H9 (cell line): ENCODE data around the gene RNF175. TPM values are rescaled to one million over a fixed set of nuclear protein-coding genes. Genes with fewer than 3 reads are reported as not detected.

Source experiments
- DNase-seq: peaks from one replicate; pipeline ENCODE4 v3.0.0-alpha.2; 2017
- H2AFZ ChIP-seq: one replicate; pipeline ENCODE4 v1.6.1; 2013; ENCODE audit warnings: mild to moderate bottlenecking, low read length, control low read depth, moderate library complexity
- H2AK5ac ChIP-seq: 2 replicates; pipeline ENCODE4 v1.6.1; 2013; ENCODE audit warnings: low read length, control low read depth, mixed read lengths; ENCODE audit not compliant: insufficient read length
- H2BK120ac ChIP-seq: one replicate; pipeline ENCODE4 v1.6.1; 2013; ENCODE audit warnings: low read depth, mild to moderate bottlenecking, low read length, control low read depth, inconsistent platforms; ENCODE audit not compliant: poor library complexity, severe bottlenecking
- H2BK12ac ChIP-seq: 2 replicates; pipeline ENCODE4 v1.6.1; 2013; ENCODE audit warnings: low read length, control low read depth, mixed read lengths, low read depth; ENCODE audit not compliant: insufficient read length
- H2BK15ac ChIP-seq: 2 replicates; pipeline ENCODE4 v1.6.1; 2013; ENCODE audit warnings: low read depth, low read length, control low read depth
- H2BK20ac ChIP-seq: one replicate; pipeline ENCODE4 v1.6.1; 2013; ENCODE audit warnings: low read depth, mild to moderate bottlenecking, low read length, control low read depth, inconsistent platforms; ENCODE audit not compliant: poor library complexity, severe bottlenecking
- H2BK5ac ChIP-seq: 2 replicates; pipeline ENCODE4 v1.6.1; 2013; ENCODE audit warnings: low read length, control low read depth, mixed read lengths; ENCODE audit not compliant: insufficient read length
- H3K14ac ChIP-seq: 2 replicates; pipeline ENCODE4 v1.6.1; 2013; ENCODE audit warnings: low read length, control low read depth; ENCODE audit not compliant: insufficient read depth
- H3K18ac ChIP-seq: 2 replicates; pipeline ENCODE4 v1.6.1; 2013; ENCODE audit warnings: low read depth, mild to moderate bottlenecking, mixed read lengths, low read length, control low read depth; ENCODE audit not compliant: insufficient read length
- H3K23ac ChIP-seq: 2 replicates; pipeline ENCODE4 v1.6.1; 2013; ENCODE audit warnings: low read length, control low read depth, mixed read lengths, low read depth; ENCODE audit not compliant: insufficient read length
- H3K23me2 ChIP-seq: 2 replicates; pipeline ENCODE4 v1.6.1; 2013; ENCODE audit warnings: low read depth, mild to moderate bottlenecking, mixed read lengths, low read length, control low read depth; ENCODE audit not compliant: insufficient read length, poor library complexity, severe bottlenecking
- H3K27ac ChIP-seq: 2 replicates; pipeline ENCODE4 v1.5.1; 2013; ENCODE audit warnings: low read length, control low read depth, mixed read lengths, low read depth; ENCODE audit not compliant: insufficient read length
- H3K27me3 ChIP-seq: 2 replicates; pipeline ENCODE4 v1.6.1; 2013; ENCODE audit warnings: low read length, control low read depth, inconsistent platforms; ENCODE audit not compliant: insufficient read depth
- H3K4ac ChIP-seq: 2 replicates; pipeline ENCODE4 v1.6.1; 2013; ENCODE audit warnings: low read depth, mild to moderate bottlenecking, control low read depth, inconsistent platforms, low read length, moderate library complexity
- H3K4me1 ChIP-seq: 2 replicates; pipeline ENCODE4 v1.6.1; 2013; ENCODE audit warnings: low read length, control low read depth, inconsistent platforms; ENCODE audit not compliant: insufficient read depth
- H3K4me2 ChIP-seq: 2 replicates; pipeline ENCODE4 v1.6.1; 2013; ENCODE audit warnings: low read length, control low read depth, mixed read lengths; ENCODE audit not compliant: insufficient read length, insufficient read depth
- H3K56ac ChIP-seq: 2 replicates; pipeline ENCODE4 v1.6.1; 2013; ENCODE audit warnings: low read depth, mild to moderate bottlenecking, mixed read lengths, low read length, control low read depth; ENCODE audit not compliant: insufficient read length
- H3K79me1 ChIP-seq: 2 replicates; pipeline ENCODE4 v1.6.1; 2013; ENCODE audit warnings: low read depth, mild to moderate bottlenecking, moderate library complexity, low read length, control low read depth, inconsistent platforms; ENCODE audit not compliant: insufficient read depth, poor library complexity, severe bottlenecking
- H3K79me2 ChIP-seq: 2 replicates; pipeline ENCODE4 v1.6.1; 2013; ENCODE audit warnings: low read length, control low read depth, inconsistent platforms; ENCODE audit not compliant: insufficient read depth
- H3K9ac ChIP-seq: 2 replicates; pipeline ENCODE4 v1.6.1; 2013; ENCODE audit warnings: low read length, control low read depth, mixed read lengths; ENCODE audit not compliant: insufficient read length; ENCODE audit errors: extremely low read depth
- H3K9me3 ChIP-seq: one replicate; pipeline ENCODE4 v1.6.1; 2013; ENCODE audit warnings: low read depth, low read length, inconsistent platforms; ENCODE audit not compliant: control insufficient read depth
- H3T11ph ChIP-seq: one replicate; pipeline ENCODE4 v1.6.1; 2013; ENCODE audit warnings: mild to moderate bottlenecking, low read length, control low read depth, inconsistent platforms
- H4K20me1 ChIP-seq: one replicate; pipeline ENCODE4 v1.6.1; 2013; ENCODE audit not compliant: control insufficient read depth, insufficient read length, insufficient read depth
- H4K5ac ChIP-seq: 2 replicates; pipeline ENCODE4 v1.6.1; 2013; ENCODE audit warnings: low read depth, mild to moderate bottlenecking, mixed read lengths, low read length, control low read depth; ENCODE audit not compliant: insufficient read length
- H4K8ac ChIP-seq: replicated peaks from 2 replicates; pipeline ENCODE4 v1.6.1; 2013; ENCODE audit warnings: low read length, control low read depth, mixed read lengths, low read depth; ENCODE audit not compliant: insufficient read length
- H4K91ac ChIP-seq: 2 replicates; pipeline ENCODE4 v1.6.1; 2013; ENCODE audit warnings: low read depth, mild to moderate bottlenecking, moderate library complexity, mixed read lengths, low read length, control low read depth; ENCODE audit not compliant: insufficient read length
- H3K27ac Mint-ChIP-seq, 3 experiments: 2 replicates in 2 of 3; 3 replicates in 1 of 3; pipeline ENCODE4 v1.8.0; 2020 to 2021; ENCODE audit warnings: mixed read lengths in 3 of 3, mild to moderate bottlenecking in 1 of 3, moderate library complexity in 1 of 3
- H3K27me3 Mint-ChIP-seq: 2 replicates; pipeline ENCODE4 v1.8.0; 2021; ENCODE audit warnings: low read depth, mild to moderate bottlenecking, moderate library complexity, mixed read lengths
- H3K36me3 Mint-ChIP-seq, 3 experiments: 2 replicates in 2 of 3; 3 replicates in 1 of 3; pipeline ENCODE4 v1.8.0; 2020 to 2021; ENCODE audit warnings: low read depth in 3 of 3, mixed read lengths in 3 of 3; ENCODE audit not compliant: insufficient read depth in 1 of 3
- H3K4me1 Mint-ChIP-seq, 2 experiments: 2 replicates each; pipeline ENCODE4 v1.8.0; 2020; ENCODE audit warnings: mixed read lengths in 2 of 2
- H3K4me3 Mint-ChIP-seq, 2 experiments: 2 replicates in 1 of 2; 3 replicates in 1 of 2; pipeline ENCODE4 v1.8.0; 2020 to 2021; ENCODE audit warnings: mild to moderate bottlenecking in 2 of 2, mixed read lengths in 2 of 2, moderate library complexity in 1 of 2
- H3K9me3 Mint-ChIP-seq, 2 experiments: 2 replicates in 1 of 2; 3 replicates in 1 of 2; pipeline ENCODE4 v1.8.0; 2020; ENCODE audit warnings: mild to moderate bottlenecking in 2 of 2, mixed read lengths in 2 of 2, moderate library complexity in 1 of 2
- WGBS: extraction: QIAGEN DNeasy Blood & Tissue Kit; methylation state at CpG from one replicate; pipeline ENCODE4 v1.1.7; 2013; ENCODE audit warnings: missing lambda C conversion rate, low lambda C conversion rate, mixed read lengths; ENCODE audit not compliant: insufficient read length; ENCODE audit errors: extremely low coverage; 5-methylcytosine and 5-hydroxymethylcytosine counted together
- total RNA-seq: library from RNA; stranded (reverse); gene quantifications from 2 replicates; pipeline ENCODE4 v1.2.1, GENCODE V29; 2021
- TF ChIP-seq, protein P1 (sequence below): fragments of 200-600 bp; sonication (generic); conservative IDR thresholded peaks from 3 replicates; pipeline ENCODE4 v1.8.0; 2021; ENCODE audit warnings: antibody characterized with exemption, mild to moderate bottlenecking

RNF175 gene
- total RNA-seq, 1 experiment from 2014 or later = 4.3 TPM

DNA sequence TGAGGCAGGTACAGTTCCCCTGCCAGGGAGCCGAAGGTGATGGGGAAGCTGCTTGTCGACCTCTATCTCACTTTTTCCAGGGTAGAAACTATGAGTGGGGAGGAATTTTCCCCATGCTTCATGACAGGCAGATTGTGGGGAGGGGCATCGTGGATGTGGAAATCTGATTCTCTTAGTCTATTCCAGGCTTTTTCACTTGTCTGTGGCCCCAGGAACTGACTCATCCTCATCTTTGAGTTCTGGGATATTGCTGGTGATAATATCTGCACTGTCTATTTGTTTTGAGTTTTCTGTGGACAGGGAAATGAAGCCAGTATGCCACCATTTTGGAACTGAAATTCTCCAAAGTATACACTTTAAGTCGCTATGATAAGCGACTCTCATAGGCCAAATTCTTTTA lies 83.3 kb downstream of the RNF175 start:
- Histone ChIP-seq H2BK5ac (no peak overlapping the region), H4K8ac (no peak overlapping the region), H4K20me1 (no peaks in the 10 kb centered on the region), H2BK120ac (no peak overlapping the region), H2AFZ (no peak overlapping the region), H3K23me2 (no peaks in the 10 kb centered on the region), H3K27ac (no peak overlapping the region), H3K23ac (no peak overlapping the region), H2BK15ac (no peak overlapping the region), H3K56ac (no peak overlapping the region), H4K5ac (no peak overlapping the region), H3T11ph (no peak overlapping the region), H3K79me2 (no peaks in the 10 kb centered on the region), H3K9ac (no peak overlapping the region), H3K18ac (no peak overlapping the region), H2BK20ac (no peak overlapping the region), H2AK5ac (no peak overlapping the region), H2BK12ac (no peak overlapping the region), H3K27me3 (no peaks in the 10 kb centered on the region), H3K79me1 (no peaks in the 10 kb centered on the region), H3K4me1 (no peaks in the 10 kb centered on the region), H3K4me2 (no peak overlapping the region), H3K9me3 (no peaks in the 10 kb centered on the region), H4K91ac (no peak overlapping the region), H3K14ac (no peak overlapping the region), H3K4ac (no peak overlapping the region)
- Mint-ChIP-seq H3K9me3 (no peaks in the 10 kb centered on the region; a peak in 2 of 5 replicates), H3K27ac (no peak overlapping the region), H3K4me1 (no peaks in the 10 kb centered on the region), H3K27me3 (peaks cover 25% of the 10 kb centered on the region), H3K36me3 (no peaks in the 10 kb centered on the region), H3K4me3 (no peak overlapping the region)
- no peak for DNase-seq
- WGBS = no CpG with 5 or more reads among the region's 5 CpGs
- TF ChIP-seq, protein P1, sequence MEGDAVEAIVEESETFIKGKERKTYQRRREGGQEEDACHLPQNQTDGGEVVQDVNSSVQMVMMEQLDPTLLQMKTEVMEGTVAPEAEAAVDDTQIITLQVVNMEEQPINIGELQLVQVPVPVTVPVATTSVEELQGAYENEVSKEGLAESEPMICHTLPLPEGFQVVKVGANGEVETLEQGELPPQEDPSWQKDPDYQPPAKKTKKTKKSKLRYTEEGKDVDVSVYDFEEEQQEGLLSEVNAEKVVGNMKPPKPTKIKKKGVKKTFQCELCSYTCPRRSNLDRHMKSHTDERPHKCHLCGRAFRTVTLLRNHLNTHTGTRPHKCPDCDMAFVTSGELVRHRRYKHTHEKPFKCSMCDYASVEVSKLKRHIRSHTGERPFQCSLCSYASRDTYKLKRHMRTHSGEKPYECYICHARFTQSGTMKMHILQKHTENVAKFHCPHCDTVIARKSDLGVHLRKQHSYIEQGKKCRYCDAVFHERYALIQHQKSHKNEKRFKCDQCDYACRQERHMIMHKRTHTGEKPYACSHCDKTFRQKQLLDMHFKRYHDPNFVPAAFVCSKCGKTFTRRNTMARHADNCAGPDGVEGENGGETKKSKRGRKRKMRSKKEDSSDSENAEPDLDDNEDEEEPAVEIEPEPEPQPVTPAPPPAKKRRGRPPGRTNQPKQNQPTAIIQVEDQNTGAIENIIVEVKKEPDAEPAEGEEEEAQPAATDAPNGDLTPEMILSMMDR = no peak
